ENCODE data around the gene HSF5. TPM values are rescaled to one million over a fixed set of nuclear protein-coding genes. Genes with fewer than 3 reads are reported as not detected.
A peak's percentile ranks its signal among the peaks of the same experiment; 100 is the strongest.

The HSF5 gene
- total and polyA plus RNA-seq, 7 experiments from 2014 or later = 0.34 to 4.0 (median 3.0) TPM

- POLR2A ChIA-PET = interaction anchor here (0.6 to 2.6 kb wide), 18 partner anchors 8 to 637 kb away, joined by 3 to 33 read pairs (median 6); partner anchors contain the start of genes HSF5, RAD51C, SKA2 and SUPT4H1
- peaks cover 20 to 27% of the 10 kb centered on the region in 2 donors for H3K4me1 ChIP-seq (ENCODE audit: control insufficient read depth in 2 of 2, insufficient read depth in 2 of 2, low read length in 2 of 2)
- peaks cover 30 to 48% (median 45%) of the 10 kb centered on the region in 7 donors for H3K4me1 Mint-ChIP-seq
Observed at GRCh38 chr17:58517928-58518609, 29.9 kb upstream of the HSF5 start.

GRCh38 chr17:58517378-58517927 lies 29.2 kb upstream of the HSF5 start:
- Mint-ChIP-seq H3K36me3 (peaks cover 0 to 4% (median 0%) of the 10 kb centered on the region in 5 donors), H3K4me3 (peak overlapping the region; percentile 92 to 98 (median 96)), H3K27me3 (peaks cover 0 to 5% (median 0%) of the 10 kb centered on the region in 5 donors), H3K9me3 (peaks cover 0 to 5% (median 0%) of the 10 kb centered on the region in 11 donors), H3K4me1 (peaks cover 33 to 53% (median 49%) of the 10 kb centered on the region in 7 donors), H3K27ac (peak overlapping the region; percentile 82 to 97 (median 95))
- Histone ChIP-seq H3K36me3 (ENCODE audit: control insufficient read depth in 2 of 3, insufficient read depth in 3 of 3, low read length in 3 of 3) (peaks cover 0 to 13% (median 0%) of the 10 kb centered on the region in 3 experiments), H3K9me3 (ENCODE audit: control insufficient read depth in 2 of 3, low read length in 3 of 3) (no peaks in the 10 kb centered on the region), H3K4me1 (ENCODE audit: control insufficient read depth in 2 of 2, insufficient read depth in 2 of 2, low read length in 2 of 2) (peaks cover 20 to 34% of the 10 kb centered on the region in 2 donors), H3K4me3 (ENCODE audit: low read length) (peak overlapping the region; percentile 90), H3K27me3 (ENCODE audit: control insufficient read depth in 2 of 2, insufficient read depth in 2 of 2, low read length in 2 of 2) (no peaks in the 10 kb centered on the region), H3K27ac (ENCODE audit: low read depth, low read length) (peak overlapping the region; percentile 84)
- no peak for ATAC-seq
- intact Hi-C loops (cut with micrococcal nuclease) = loop anchor here (2.0 to 10.0 kb wide), 12 partner anchors 180 to 1923 kb away; partner anchors contain the start of genes DHX40 (in 2 of the 2), MSI2 (in 2 of the 2), C17orf67 (in 1 of the 2) and DGKE (in 1 of the 2)
- no peak for DNase-seq
- ChIA-PET CTCF (interaction anchor here (2.6 to 2.8 kb wide), 2 partner anchors 71 to 487 kb away, joined by 12 to 45 read pairs; no protein-coding TSS in a partner anchor), POLR2A (interaction anchor here (0.6 to 2.6 kb wide), 10 partner anchors 19 to 487 kb away, joined by 3 to 33 read pairs (median 6); partner anchors contain the start of genes HSF5, RAD51C, SUPT4H1 and TEX14)

More at GRCh38 chr17:58517928-58518609, 29.9 kb upstream of the HSF5 start:
- peaks cover 0 to 5% (median 0%) of the 10 kb centered on the region in 5 donors for H3K27me3 Mint-ChIP-seq
- Histone ChIP-seq H3K9me3 (ENCODE audit: control insufficient read depth in 2 of 3, low read length in 3 of 3) (no peaks in the 10 kb centered on the region), H3K36me3 (ENCODE audit: control insufficient read depth in 2 of 3, insufficient read depth in 3 of 3, low read length in 3 of 3) (peaks cover 0 to 8% (median 0%) of the 10 kb centered on the region in 3 experiments), H3K27me3 (ENCODE audit: control insufficient read depth in 2 of 2, insufficient read depth in 2 of 2, low read length in 2 of 2) (no peaks in the 10 kb centered on the region), H3K27ac (ENCODE audit: low read depth, low read length) (peak overlapping the region; percentile 84), H3K4me3 (ENCODE audit: low read length) (peak overlapping the region; percentile 99)
- CTCF ChIA-PET = interaction anchor here (0.7 to 2.8 kb wide), 10 partner anchors 9 to 501 kb away, joined by 3 to 45 read pairs (median 3); partner anchors contain the start of gene HSF5
- H3K27ac Mint-ChIP-seq = peak overlapping the region; percentile 82 to 97 (median 95)
- intact Hi-C loops (cut with micrococcal nuclease) = loop anchor here (1.0 to 10.0 kb wide), 38 partner anchors 14 to 1923 kb away; partner anchors contain the start of genes CLTC (in 2 of the 2), DGKE (in 2 of the 2), DHX40 (in 2 of the 2) and MSI2 (in 2 of the 2)
- ATAC-seq (peak; percentile 89), DNase-seq (peak; percentile 92 to 100 (median 100))
- H3K4me3 Mint-ChIP-seq = peak overlapping the region; percentile 92 to 98 (median 96)
- peaks cover 0 to 1% (median 0%) of the 10 kb centered on the region in 5 donors for H3K36me3 Mint-ChIP-seq
- H3K9me3 Mint-ChIP-seq = peaks cover 0 to 5% (median 0%) of the 10 kb centered on the region in 11 donors

- Histone ChIP-seq H3K4me3 (ENCODE audit: low read length) (peak overlapping the region; percentile 90), H3K9me3 (ENCODE audit: control insufficient read depth in 2 of 3, low read length in 3 of 3) (no peaks in the 10 kb centered on the region), H3K27ac (ENCODE audit: low read depth, low read length) (peak overlapping the region; percentile 84), H3K36me3 (ENCODE audit: control insufficient read depth in 2 of 3, insufficient read depth in 3 of 3, low read length in 3 of 3) (peaks cover 0 to 19% (median 0%) of the 10 kb centered on the region in 3 experiments), H3K4me1 (ENCODE audit: control insufficient read depth in 2 of 2, insufficient read depth in 2 of 2, low read length in 2 of 2) (peaks cover 20 to 35% of the 10 kb centered on the region in 2 donors), H3K27me3 (ENCODE audit: control insufficient read depth in 2 of 2, insufficient read depth in 2 of 2, low read length in 2 of 2) (no peaks in the 10 kb centered on the region)
- ChIA-PET CTCF (interaction anchor here (2.6 to 2.8 kb wide), 2 partner anchors 71 to 488 kb away, joined by 12 to 45 read pairs; no protein-coding TSS in a partner anchor), POLR2A (interaction anchor here (2.1 to 2.6 kb wide), 2 partner anchors 19 to 487 kb away, joined by 5 to 33 read pairs; no protein-coding TSS in a partner anchor)
- H3K27ac Mint-ChIP-seq = peak overlapping the region; percentile 82 to 97 (median 95)
- H3K4me1 Mint-ChIP-seq = peaks cover 35 to 54% (median 49%) of the 10 kb centered on the region in 7 donors
- intact Hi-C loops (cut with micrococcal nuclease) = loop anchor here (2.0 to 10.0 kb wide), 12 partner anchors 180 to 1922 kb away; partner anchors contain the start of genes DHX40 (in 2 of the 2), MSI2 (in 2 of the 2), C17orf67 (in 1 of the 2) and DGKE (in 1 of the 2)
- H3K27me3 Mint-ChIP-seq = peaks cover 0 to 5% (median 0%) of the 10 kb centered on the region in 5 donors
- no peak for ATAC-seq
- peaks cover 0 to 5% (median 1%) of the 10 kb centered on the region in 5 donors for H3K36me3 Mint-ChIP-seq
- DNase-seq = no peak
- peak overlapping the region; percentile 92 to 98 (median 96) for H3K4me3 Mint-ChIP-seq
- peaks cover 0 to 5% (median 0%) of the 10 kb centered on the region in 11 donors for H3K9me3 Mint-ChIP-seq
Observed at GRCh38 chr17:58516644-58517377, 28.6 kb upstream of the HSF5 start.

- intact Hi-C loops (cut with micrococcal nuclease) = loop anchor here (5.0 to 10.0 kb wide), 11 partner anchors 178 to 1920 kb away; partner anchors contain the start of genes DHX40 (in 2 of the 2), MSI2 (in 2 of the 2), C17orf67 (in 1 of the 2) and DGKE (in 1 of the 2)
- Histone ChIP-seq H3K9me3 (ENCODE audit: control insufficient read depth in 2 of 3, low read length in 3 of 3) (no peaks in the 10 kb centered on the region), H3K4me3 (ENCODE audit: low read length) (no peak overlapping the region), H3K4me1 (ENCODE audit: control insufficient read depth in 2 of 2, insufficient read depth in 2 of 2, low read length in 2 of 2) (peaks cover 20 to 35% of the 10 kb centered on the region in 2 donors), H3K27me3 (ENCODE audit: control insufficient read depth in 2 of 2, insufficient read depth in 2 of 2, low read length in 2 of 2) (no peaks in the 10 kb centered on the region), H3K36me3 (ENCODE audit: control insufficient read depth in 2 of 3, insufficient read depth in 3 of 3, low read length in 3 of 3) (peaks cover 12 to 35% (median 13%) of the 10 kb centered on the region in 3 experiments), H3K27ac (ENCODE audit: low read depth, low read length) (peak overlapping the region; percentile 67)
- Mint-ChIP-seq H3K36me3 (peaks cover 8 to 18% (median 15%) of the 10 kb centered on the region in 5 donors), H3K27ac (peak overlapping the region; percentile 17 to 97 (median 88)), H3K4me3 (peak overlapping the region; percentile 54 to 98 (median 83)), H3K9me3 (peaks cover 0 to 5% (median 0%) of the 10 kb centered on the region in 11 donors), H3K27me3 (peaks cover 0 to 5% (median 0%) of the 10 kb centered on the region in 5 donors), H3K4me1 (peaks cover 44 to 67% (median 57%) of the 10 kb centered on the region in 7 donors)
- ChIA-PET CTCF (interaction anchor here (0.8 to 1.7 kb wide), 2 partner anchors 27 to 73 kb away, joined by 4 to 5 read pairs; partner anchors contain the start of gene HSF5), POLR2A (interaction anchor here (0.6 to 3.2 kb wide), 10 partner anchors 27 to 1716 kb away, joined by 3 to 14 read pairs (median 4); partner anchors contain the start of gene HSF5)
- no peak for ATAC-seq
- no peak for DNase-seq
Observed at GRCh38 chr17:58515286-58515685, 27.1 kb upstream of the HSF5 start.

- H3K9me3 Mint-ChIP-seq = peaks cover 0 to 5% (median 0%) of the 10 kb centered on the region in 11 donors
- peaks cover 20 to 35% of the 10 kb centered on the region in 2 donors for H3K4me1 ChIP-seq (ENCODE audit: control insufficient read depth in 2 of 2, insufficient read depth in 2 of 2, low read length in 2 of 2)
- H3K27ac ChIP-seq (ENCODE audit: low read depth, low read length) = peak overlapping the region; percentile 67
- H3K36me3 Mint-ChIP-seq = peaks cover 11 to 22% (median 19%) of the 10 kb centered on the region in 5 donors
- POLR2A ChIA-PET = interaction anchor here (0.6 to 3.2 kb wide), 7 partner anchors 26 to 541 kb away, joined by 3 to 14 read pairs (median 4); partner anchors contain the start of gene HSF5
- CTCF ChIA-PET = interaction anchor here (0.7 to 1.7 kb wide), 3 partner anchors 27 to 211 kb away, joined by 3 to 5 read pairs (median 4); partner anchors contain the start of gene HSF5
- ATAC-seq (no peak), DNase-seq (no peak)
- peaks cover 46 to 67% (median 57%) of the 10 kb centered on the region in 7 donors for H3K4me1 Mint-ChIP-seq
- peak overlapping the region; percentile 33 for H3K4me3 ChIP-seq (ENCODE audit: low read length)
- no peaks in the 10 kb centered on the region for H3K27me3 ChIP-seq (ENCODE audit: control insufficient read depth in 2 of 2, insufficient read depth in 2 of 2, low read length in 2 of 2)
- H3K9me3 ChIP-seq (ENCODE audit: control insufficient read depth in 2 of 3, low read length in 3 of 3) = no peaks in the 10 kb centered on the region
- H3K27ac Mint-ChIP-seq = peak overlapping the region; percentile 17 to 96 (median 82)
- H3K27me3 Mint-ChIP-seq = peaks cover 0 to 5% (median 0%) of the 10 kb centered on the region in 5 donors
- peak overlapping the region; percentile 54 to 98 (median 83) for H3K4me3 Mint-ChIP-seq
- intact Hi-C loops (cut with micrococcal nuclease) = loop anchor here (1.0 to 10.0 kb wide), 14 partner anchors 26 to 1920 kb away; partner anchors contain the start of genes DHX40 (in 2 of the 2), MSI2 (in 2 of the 2), C17orf67 (in 1 of the 2) and DGKE (in 1 of the 2)
- H3K36me3 ChIP-seq (ENCODE audit: control insufficient read depth in 2 of 3, insufficient read depth in 3 of 3, low read length in 3 of 3) = peaks cover 13 to 40% (median 16%) of the 10 kb centered on the region in 3 experiments
Observed at GRCh38 chr17:58514770-58515157, 26.6 kb upstream of the HSF5 start.

Data from naive thymus-derived CD4-positive, alpha-beta T cell (primary cell).